T-helper 17 cell (primary cell): ENCODE results near the gene NAT14. TPM values are rescaled to one million over a fixed set of nuclear protein-coding genes. Genes with fewer than 3 reads are reported as not detected.

Experiments
- ATAC-seq: fragments of 150-1000 bp; cut with Tn5 transposase; 2 replicates; pipeline ENCODE4 v1.10.0; 2021; ENCODE audit warnings: mild to moderate bottlenecking, moderate library complexity
- DNase-seq, 3 donors: peaks; one replicate each; pipeline versions ENCODE4 v3.0.0 to v3.0.0-alpha.2; 2020 to 2021
- H3K9me3 ChIP-seq: one replicate; pipeline ENCODE4 v1.7.0; 2013; ENCODE audit warnings: low read length, mild to moderate bottlenecking; ENCODE audit not compliant: control insufficient read depth, poor library complexity, severe bottlenecking
- H3K27ac Mint-ChIP-seq: one replicate; pipeline ENCODE4 v1.8.0; 2022; ENCODE audit warnings: mild to moderate bottlenecking, moderate library complexity, mixed read lengths
- H3K27me3 Mint-ChIP-seq: one replicate; pipeline ENCODE4 v1.8.0; 2022; ENCODE audit warnings: mixed read lengths
- H3K36me3 Mint-ChIP-seq: one replicate; pipeline ENCODE4 v1.8.0; 2022; ENCODE audit warnings: low read depth, mixed read lengths
- H3K4me1 Mint-ChIP-seq: one replicate; pipeline ENCODE4 v1.8.0; 2022; ENCODE audit warnings: mild to moderate bottlenecking, mixed read lengths
- H3K4me3 Mint-ChIP-seq: one replicate; pipeline ENCODE4 v1.8.0; 2022; ENCODE audit warnings: mild to moderate bottlenecking, moderate library complexity, mixed read lengths
- total RNA-seq, 4 donors: library from RNA in 2 of 4; stranded (reverse) in 2 of 4; gene quantifications; one replicate each; pipeline ENCODE4 v1.2.3 and lab custom pipeline; 2022 to 2026

The NAT14 gene
- total RNA-seq, 2 donors from 2014 or later: 9.1 to 11.9 TPM

DNA sequence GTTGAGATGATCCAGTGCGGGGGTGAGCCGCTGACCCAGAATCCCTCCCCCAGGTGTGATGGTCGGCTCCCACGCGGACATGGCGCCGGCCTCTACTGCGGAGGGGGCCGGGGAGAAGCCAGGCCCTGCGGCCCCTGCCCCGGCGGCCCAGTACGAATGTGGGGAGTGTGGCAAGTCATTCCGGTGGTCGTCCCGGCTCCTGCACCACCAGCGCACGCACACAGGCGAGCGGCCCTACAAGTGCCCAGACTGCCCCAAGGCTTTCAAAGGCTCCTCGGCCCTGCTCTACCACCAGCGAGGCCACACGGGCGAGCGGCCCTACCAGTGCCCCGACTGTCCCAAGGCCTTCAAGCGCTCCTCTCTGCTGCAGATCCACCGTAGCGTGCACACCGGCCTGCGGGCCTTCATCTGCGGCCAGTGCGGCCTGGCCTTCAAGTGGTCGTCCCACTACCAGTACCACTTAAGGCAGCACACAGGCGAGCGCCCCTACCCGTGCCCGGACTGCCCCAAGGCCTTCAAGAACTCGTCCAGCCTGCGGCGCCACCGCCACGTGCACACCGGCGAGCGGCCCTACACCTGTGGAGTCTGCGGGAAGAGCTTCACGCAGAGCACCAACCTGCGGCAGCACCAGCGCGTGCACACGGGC is 3.7 kb upstream of the NAT14 start:
- H3K27me3 Mint-ChIP-seq: no peaks in the 10 kb centered on the region
- ATAC-seq (no peak), DNase-seq (no peak)
- peaks cover 26% of the 10 kb centered on the region for H3K4me1 Mint-ChIP-seq
- no peak overlapping the region for H3K27ac Mint-ChIP-seq
- peaks cover 2% of the 10 kb centered on the region for H3K36me3 Mint-ChIP-seq
- no peak overlapping the region for H3K4me3 Mint-ChIP-seq
- no peaks in the 10 kb centered on the region for H3K9me3 ChIP-seq

- no peaks in the 10 kb centered on the region for H3K27me3 Mint-ChIP-seq
- peaks cover 2% of the 10 kb centered on the region for H3K36me3 Mint-ChIP-seq
- no peak overlapping the region for H3K4me3 Mint-ChIP-seq
- no peaks in the 10 kb centered on the region for H3K9me3 ChIP-seq
- no peak overlapping the region for H3K27ac Mint-ChIP-seq
- DNase-seq: no peak
- ATAC-seq: no peak
- peaks cover 26% of the 10 kb centered on the region for H3K4me1 Mint-ChIP-seq
Measured at GRCh38 chr19:55481794-55482155, 3.2 kb upstream of the NAT14 start.

DNA sequence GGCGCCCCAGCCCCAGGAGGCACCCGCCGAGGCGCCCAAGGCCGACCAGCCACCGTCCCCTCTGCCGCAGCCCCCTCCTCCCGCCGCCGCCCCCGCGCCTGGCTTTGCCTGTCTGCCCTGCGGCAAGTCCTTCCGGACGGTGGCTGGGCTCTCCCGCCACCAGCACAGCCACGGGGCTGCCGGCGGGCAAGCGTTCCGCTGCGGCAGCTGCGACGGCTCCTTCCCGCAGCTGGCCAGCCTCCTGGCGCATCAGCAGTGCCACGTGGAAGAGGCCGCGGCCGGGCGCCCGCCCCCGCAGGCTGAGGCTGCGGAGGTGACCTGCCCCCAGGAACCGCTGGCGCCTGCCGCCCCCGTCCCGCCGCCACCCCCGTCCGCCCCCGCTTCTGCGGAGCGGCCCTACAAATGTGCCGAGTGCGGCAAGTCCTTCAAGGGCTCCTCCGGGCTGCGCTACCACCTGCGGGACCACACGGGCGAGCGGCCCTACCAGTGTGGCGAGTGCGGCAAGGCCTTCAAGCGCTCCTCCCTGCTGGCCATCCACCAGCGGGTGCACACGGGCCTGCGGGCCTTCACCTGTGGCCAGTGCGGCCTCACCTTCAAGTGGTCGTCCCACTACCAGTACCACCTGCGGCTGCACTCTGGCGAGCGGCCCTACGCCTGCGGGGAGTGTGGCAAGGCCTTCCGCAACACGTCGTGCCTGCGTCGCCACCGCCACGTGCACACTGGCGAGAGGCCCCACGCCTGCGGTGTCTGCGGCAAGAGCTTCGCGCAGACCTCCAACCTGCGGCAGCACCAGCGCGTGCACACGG is 2.6 kb upstream of the NAT14 start:
- Mint-ChIP-seq H3K36me3 (peaks cover 2% of the 10 kb centered on the region), H3K27ac (no peak overlapping the region), H3K4me1 (peaks cover 26% of the 10 kb centered on the region), H3K4me3 (no peak overlapping the region), H3K27me3 (no peaks in the 10 kb centered on the region)
- no peak for DNase-seq
- no peaks in the 10 kb centered on the region for H3K9me3 ChIP-seq
- no peak for ATAC-seq

DNA sequence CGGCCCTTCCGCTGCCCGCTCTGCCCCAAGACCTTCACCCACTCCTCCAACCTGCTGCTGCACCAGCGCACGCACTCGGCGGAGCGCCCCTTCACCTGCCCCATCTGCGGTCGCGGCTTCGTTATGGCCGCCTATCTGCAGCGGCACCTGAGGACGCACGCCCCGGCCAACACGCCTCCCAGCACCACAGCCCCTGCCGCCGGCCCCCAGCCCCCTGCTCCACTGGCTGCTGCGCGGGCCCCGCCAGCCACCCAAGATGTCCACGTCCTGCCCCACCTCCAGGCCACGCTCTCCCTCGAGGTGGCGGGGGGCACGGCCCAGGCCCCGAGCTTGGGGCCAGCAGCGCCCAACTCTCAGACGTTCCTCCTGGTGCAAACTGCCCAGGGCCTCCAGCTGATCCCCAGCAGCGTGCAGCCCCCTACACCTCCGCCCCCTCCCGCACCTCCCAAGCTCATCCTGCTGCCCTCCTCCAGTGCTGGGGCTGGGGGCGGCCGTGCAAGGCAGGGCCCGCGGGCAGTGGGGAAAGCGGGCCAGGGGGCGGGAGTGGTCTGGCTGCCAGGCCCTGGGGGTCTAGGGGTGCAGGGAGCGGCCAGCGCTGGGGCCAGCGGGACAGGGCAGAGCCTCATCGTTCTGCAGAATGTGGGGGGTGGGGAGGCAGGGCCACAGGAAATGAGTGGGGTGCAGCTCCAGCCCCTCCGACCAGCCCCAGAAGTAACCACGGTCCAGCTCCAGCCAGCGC is 1.9 kb upstream of the NAT14 start:
- H3K4me1 Mint-ChIP-seq: peaks cover 21% of the 10 kb centered on the region
- H3K9me3 ChIP-seq: no peaks in the 10 kb centered on the region
- ATAC-seq: no peak
- H3K27ac Mint-ChIP-seq: no peak overlapping the region
- DNase-seq: no peak
- no peak overlapping the region for H3K4me3 Mint-ChIP-seq
- H3K36me3 Mint-ChIP-seq: peaks cover 2% of the 10 kb centered on the region
- H3K27me3 Mint-ChIP-seq: no peaks in the 10 kb centered on the region

GRCh38 chr19:55483706-55484592 is 1.0 kb upstream of the NAT14 start:
- ATAC-seq (no peak), DNase-seq (no peak)
- no peaks in the 10 kb centered on the region for H3K27me3 Mint-ChIP-seq
- peak overlapping the region; percentile 89 for H3K27ac Mint-ChIP-seq
- H3K9me3 ChIP-seq: no peaks in the 10 kb centered on the region
- no peaks in the 10 kb centered on the region for H3K36me3 Mint-ChIP-seq
- H3K4me1 Mint-ChIP-seq: peaks cover 14% of the 10 kb centered on the region
- peak overlapping the region; percentile 82 for H3K4me3 Mint-ChIP-seq

DNA sequence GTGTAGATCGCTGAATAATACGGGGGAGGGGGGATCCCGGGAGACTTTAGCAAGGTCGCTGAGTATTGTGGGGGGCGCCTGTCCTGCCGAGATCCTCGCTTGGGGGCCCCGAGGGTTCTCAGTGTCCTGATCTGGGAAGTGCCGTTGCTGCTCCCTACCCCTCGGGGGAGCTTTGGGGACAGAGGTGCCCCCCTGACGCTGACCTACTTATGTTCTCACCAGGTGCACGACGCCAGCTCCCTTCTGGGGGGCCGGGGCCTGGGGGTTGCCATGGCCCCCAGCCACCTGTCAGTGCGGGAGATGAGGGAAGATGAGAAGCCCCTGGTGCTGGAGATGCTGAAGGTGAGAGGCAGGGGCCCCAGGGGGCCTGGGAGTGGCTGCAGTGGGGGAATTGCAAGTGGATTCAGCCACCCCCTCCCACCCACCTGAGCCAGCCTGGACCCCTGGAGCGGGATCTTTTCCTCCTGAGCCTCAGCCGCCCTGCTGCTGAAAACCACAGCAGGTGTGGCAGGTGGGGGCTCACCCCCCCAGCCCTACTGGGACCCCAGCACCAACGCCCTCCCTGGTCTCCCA is 537 bp downstream of the NAT14 start:
- DNase-seq (no peak), ATAC-seq (peak; percentile 20)
- no peaks in the 10 kb centered on the region for H3K9me3 ChIP-seq
- H3K4me1 Mint-ChIP-seq: peaks cover 3% of the 10 kb centered on the region
- H3K4me3 Mint-ChIP-seq: peak overlapping the region; percentile 82
- H3K36me3 Mint-ChIP-seq: no peaks in the 10 kb centered on the region
- H3K27ac Mint-ChIP-seq: peak overlapping the region; percentile 89
- no peaks in the 10 kb centered on the region for H3K27me3 Mint-ChIP-seq

- no peaks in the 10 kb centered on the region for H3K9me3 ChIP-seq
- Mint-ChIP-seq H3K4me3 (peak overlapping the region; percentile 82), H3K27me3 (no peaks in the 10 kb centered on the region), H3K27ac (peak overlapping the region; percentile 89), H3K4me1 (peaks cover 3% of the 10 kb centered on the region), H3K36me3 (no peaks in the 10 kb centered on the region)
- DNase-seq (no peak), ATAC-seq (no peak)
Measured at GRCh38 chr19:55486043-55486970, 1.3 kb downstream of the NAT14 start.

DNA sequence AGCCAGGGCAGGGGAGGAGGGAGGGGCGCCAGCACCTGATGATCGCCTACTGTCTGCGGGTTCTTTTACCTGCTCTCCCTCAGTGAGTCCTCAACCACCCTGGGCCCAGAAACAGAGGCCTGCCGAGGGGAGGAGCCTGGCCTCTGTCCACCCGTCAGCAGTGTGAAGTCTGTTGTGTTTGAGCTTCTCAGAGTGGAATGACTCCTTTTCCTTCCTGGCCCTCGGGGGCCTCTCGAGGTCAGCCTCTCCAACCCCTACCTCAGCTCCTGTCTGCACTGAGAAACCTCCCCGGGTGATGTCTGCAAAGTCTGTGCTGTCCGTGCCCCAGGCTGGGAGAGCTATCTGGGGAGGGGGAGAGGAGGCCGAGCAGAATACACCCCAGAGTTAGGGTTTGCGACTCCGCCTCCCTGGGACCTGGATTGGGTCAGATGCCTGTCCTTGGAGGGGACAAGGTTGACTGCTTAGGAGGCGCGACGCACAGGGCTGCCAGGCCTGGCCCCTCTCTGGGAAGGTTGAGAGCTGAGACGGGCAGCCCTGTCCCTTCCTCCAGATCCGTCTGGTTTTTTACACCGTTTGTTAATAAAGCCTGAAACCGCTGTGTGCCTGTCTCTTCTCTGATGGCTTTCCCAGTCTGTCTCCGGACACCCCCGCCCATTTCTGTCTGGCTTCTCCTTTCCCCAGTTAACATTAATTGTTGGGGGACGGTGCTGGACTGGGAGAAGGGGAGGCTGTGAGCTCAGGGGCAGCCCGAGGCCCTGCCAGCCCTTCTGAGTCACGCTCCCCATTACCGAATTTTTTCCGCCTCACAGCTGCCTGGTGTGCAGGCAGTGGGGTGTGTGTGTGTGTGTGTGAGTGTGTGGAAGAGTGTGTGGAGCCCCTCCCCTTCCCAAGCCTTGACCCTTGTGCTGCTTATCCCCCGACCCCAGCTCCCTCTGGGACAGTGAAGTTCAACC is 2.3 kb downstream of the NAT14 start:
- DNase-seq: no peak
- ATAC-seq: peak; percentile 25
- H3K9me3 ChIP-seq: no peaks in the 10 kb centered on the region
- Mint-ChIP-seq H3K27me3 (peaks cover 8% of the 10 kb centered on the region), H3K4me3 (peak overlapping the region; percentile 36), H3K4me1 (peaks cover 5% of the 10 kb centered on the region), H3K36me3 (no peaks in the 10 kb centered on the region), H3K27ac (peak overlapping the region; percentile 51)

GRCh38 chr19:55487924-55488687 is 3.1 kb downstream of the NAT14 start, which contains the start of gene SSC5D:
Gene SSC5D (plus strand): TSS chr19:55488436. CDS start chr19:55488590, 154 bp downstream.
- no peak for DNase-seq
- no peak for ATAC-seq
- H3K4me3 Mint-ChIP-seq: peak within 1 kb of the TSS; percentile 36

GRCh38 chr19:55488986-55489710 is 4.2 kb downstream of the NAT14 start:
- peaks cover 5% of the 10 kb centered on the region for H3K4me1 Mint-ChIP-seq
- H3K27ac Mint-ChIP-seq: no peak overlapping the region
- H3K36me3 Mint-ChIP-seq: no peaks in the 10 kb centered on the region
- no peak for ATAC-seq
- peaks cover 16% of the 10 kb centered on the region for H3K27me3 Mint-ChIP-seq
- H3K4me3 Mint-ChIP-seq: no peak overlapping the region
- H3K9me3 ChIP-seq: no peaks in the 10 kb centered on the region
- DNase-seq: no peak

More at GRCh38 chr19:55487924-55488687, 3.1 kb downstream of the NAT14 start, which contains the start of gene SSC5D:
- H3K9me3 ChIP-seq: no peaks in the 10 kb centered on the region
- Mint-ChIP-seq H3K4me1 (peaks cover 5% of the 10 kb centered on the region), H3K27me3 (peaks cover 15% of the 10 kb centered on the region), H3K27ac (peak within 1 kb of the TSS; percentile 51), H3K36me3 (no peaks in the 10 kb centered on the region)
